ENCODE measurements around the gene SH3YL1. TPM values are rescaled to one million over a fixed set of nuclear protein-coding genes. Genes with fewer than 3 reads are reported as not detected.

SH3YL1 gene
- total RNA-seq, 3 donors from 2014 or later = 49.5 to 102 (median 92.3) TPM

DNA sequence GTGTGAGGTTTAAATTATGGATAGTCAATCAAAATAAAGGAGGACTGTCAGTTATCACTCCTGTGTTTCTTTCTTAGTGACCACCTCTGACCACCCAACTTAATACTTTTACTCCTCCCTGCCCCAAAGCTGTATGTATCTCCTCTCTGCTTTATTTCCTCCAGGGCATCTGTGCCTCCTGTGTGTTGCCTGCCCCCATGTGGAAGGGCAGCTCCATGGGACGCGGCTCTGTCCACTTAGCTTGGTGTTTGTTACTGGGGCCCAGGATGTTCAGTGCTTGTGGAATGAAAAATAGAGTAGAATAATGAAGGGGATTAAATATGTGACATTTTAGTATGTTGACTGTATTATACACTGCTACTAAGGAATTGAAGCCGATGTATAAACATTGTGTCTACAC is 10.7 kb upstream of the SH3YL1 start:
- ATAC-seq = no peak
- intact Hi-C loops (cut with DNase I, micrococcal nuclease) = no loop called here

DNA sequence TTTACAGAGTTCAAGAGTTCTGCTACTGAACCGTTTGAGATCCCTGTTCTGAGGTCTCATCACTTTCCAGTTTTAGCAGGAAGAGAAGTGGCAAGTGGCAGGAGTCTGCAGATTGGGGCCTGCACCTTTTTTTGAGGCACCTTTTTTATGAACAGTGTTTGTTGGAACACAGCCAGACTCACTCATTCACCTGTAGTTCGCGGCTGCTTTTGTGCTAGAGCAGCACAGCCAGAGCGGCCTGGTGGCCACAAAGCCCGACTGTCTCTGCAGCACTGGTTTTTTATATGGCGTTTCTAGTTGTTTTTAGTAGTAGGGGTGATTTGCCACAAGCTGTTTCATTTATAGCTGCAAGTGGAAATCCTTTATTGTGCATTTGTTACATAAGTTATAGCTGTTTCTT is 9.5 kb upstream of the SH3YL1 start:
- DNase-seq (peak in 1 of 3 donors; percentile 35), ATAC-seq (peak; percentile 49)
- peaks cover 6% of the 10 kb centered on the region for H3K4me1 ChIP-seq (ENCODE audit: low read depth)
- intact Hi-C loops (cut with DNase I, micrococcal nuclease) = no loop called here
- H3K4me3 ChIP-seq = no peak overlapping the region
- H3K36me3 ChIP-seq (ENCODE audit: low read depth) = no peaks in the 10 kb centered on the region
- no peak for TF ChIP-seq CTCF (IDR thresholded peaks at IDR 0.05)
- H3K9me3 ChIP-seq = no peaks in the 10 kb centered on the region

More for the DNA sequence above, 10.7 kb upstream of the SH3YL1 start:
- TF ChIP-seq CTCF (IDR thresholded peaks at IDR 0.05) = no peak
- H3K4me3 ChIP-seq = no peak overlapping the region
- no peaks in the 10 kb centered on the region for H3K36me3 ChIP-seq (ENCODE audit: low read depth)
- H3K4me1 ChIP-seq (ENCODE audit: low read depth) = peaks cover 4% of the 10 kb centered on the region
- DNase-seq = no peak
- no peaks in the 10 kb centered on the region for H3K9me3 ChIP-seq

DNA sequence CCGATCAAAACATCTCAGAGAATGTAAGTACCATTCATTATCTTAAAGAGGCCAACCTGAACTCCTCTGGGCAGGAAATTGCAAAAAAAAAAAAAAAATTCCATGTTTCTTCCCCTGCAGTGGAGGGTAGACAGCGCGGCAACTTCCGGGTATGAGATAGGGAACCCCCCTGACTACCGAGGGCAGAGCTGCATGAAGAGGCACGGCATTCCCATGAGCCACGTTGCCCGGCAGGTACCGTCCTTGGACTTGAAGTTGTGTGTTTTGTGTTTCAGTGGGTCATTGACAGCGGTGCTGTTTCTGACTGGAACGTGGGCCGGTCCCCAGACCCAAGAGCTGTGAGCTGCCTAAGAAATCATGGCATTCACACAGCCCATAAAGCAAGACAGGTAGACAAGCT is 8.1 kb upstream of the SH3YL1 start:
- H3K9me3 ChIP-seq = no peaks in the 10 kb centered on the region
- H3K4me3 ChIP-seq = no peak overlapping the region
- no peak for TF ChIP-seq CTCF (IDR thresholded peaks at IDR 0.05)
- DNase-seq (no peak), ATAC-seq (no peak)
- H3K36me3 ChIP-seq (ENCODE audit: low read depth) = no peaks in the 10 kb centered on the region
- intact Hi-C loops (cut with DNase I, micrococcal nuclease) = no loop called here
- peaks cover 6% of the 10 kb centered on the region for H3K4me1 ChIP-seq (ENCODE audit: low read depth)

- TF ChIP-seq CTCF (IDR thresholded peaks at IDR 0.05) = no peak
- no peak for DNase-seq
- Histone ChIP-seq H3K4me3 (no peak overlapping the region), H3K4me1 (ENCODE audit: low read depth) (peaks cover 13% of the 10 kb centered on the region), H3K36me3 (ENCODE audit: low read depth) (no peaks in the 10 kb centered on the region), H3K9me3 (no peaks in the 10 kb centered on the region)
- no peak for ATAC-seq
- intact Hi-C loops (cut with DNase I, micrococcal nuclease) = no loop called here
Measured at GRCh38 chr2:270861-271260, 7.0 kb upstream of the SH3YL1 start.

DNA sequence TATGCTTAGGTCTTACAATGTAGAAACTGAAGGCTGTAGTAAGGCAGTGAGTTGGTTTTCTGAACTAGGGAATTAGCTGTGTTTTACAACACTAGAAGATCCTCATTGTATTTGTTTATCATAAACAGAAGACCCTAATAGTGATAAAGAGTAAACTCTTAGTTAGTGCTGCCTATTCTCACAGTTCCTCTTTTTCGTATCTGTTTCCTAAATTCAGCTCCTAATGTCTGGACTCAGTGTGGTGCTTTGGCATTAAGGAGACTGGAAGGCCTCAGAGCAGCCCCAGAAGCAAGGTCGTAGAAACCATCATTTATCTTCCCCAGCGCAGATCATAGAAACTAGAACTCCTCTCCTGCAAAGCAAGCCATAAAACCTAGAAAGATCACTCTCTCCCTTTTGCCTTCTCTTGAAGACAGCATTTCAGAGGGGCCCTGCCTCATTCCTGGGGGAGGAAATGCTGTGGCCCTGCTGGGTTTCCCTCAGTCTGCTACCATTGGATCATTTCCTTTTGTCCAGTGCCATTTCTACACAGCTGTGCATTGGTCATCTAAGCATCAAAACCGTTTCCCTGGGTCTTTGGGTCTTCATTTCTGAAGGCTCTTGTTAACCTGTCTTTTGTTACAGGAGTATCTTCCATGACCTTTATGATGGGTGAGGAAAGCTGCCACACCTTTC is 5.7 kb upstream of the SH3YL1 start:
- H3K4me1 ChIP-seq (ENCODE audit: low read depth) = peaks cover 15% of the 10 kb centered on the region
- H3K4me3 ChIP-seq = no peak overlapping the region
- DNase-seq (no peak), ATAC-seq (no peak)
- no peaks in the 10 kb centered on the region for H3K36me3 ChIP-seq (ENCODE audit: low read depth)
- TF ChIP-seq CTCF (IDR thresholded peaks at IDR 0.05) = no peak
- no peaks in the 10 kb centered on the region for H3K9me3 ChIP-seq
- intact Hi-C loops (cut with DNase I, micrococcal nuclease) = no loop called here

DNA sequence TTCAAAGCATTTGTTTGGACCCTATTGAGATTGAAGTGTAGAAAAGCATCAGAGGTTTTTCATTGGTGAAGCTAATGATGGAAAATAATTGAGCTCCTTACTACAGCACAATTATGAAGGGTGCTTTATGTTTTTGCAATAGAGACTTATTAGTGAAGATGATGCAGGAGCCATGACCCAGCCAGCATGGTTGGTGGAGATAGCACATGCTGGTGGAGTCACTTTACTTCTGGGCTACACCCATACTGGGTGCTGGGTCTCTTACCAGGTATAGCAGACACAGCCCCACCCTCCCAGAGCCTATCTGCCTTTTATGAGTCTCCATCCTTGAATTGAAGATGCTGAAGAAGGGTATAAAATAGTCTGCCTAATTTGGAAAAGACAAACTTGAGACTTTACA is 4.5 kb upstream of the SH3YL1 start:
- DNase-seq (no peak), ATAC-seq (no peak)
- no peak for TF ChIP-seq CTCF (IDR thresholded peaks at IDR 0.05)

More for the DNA sequence above, 4.5 kb upstream of the SH3YL1 start:
- intact Hi-C loops (cut with DNase I, micrococcal nuclease) = no loop called here
- peaks cover 15% of the 10 kb centered on the region for H3K4me1 ChIP-seq (ENCODE audit: low read depth)
- no peaks in the 10 kb centered on the region for H3K36me3 ChIP-seq (ENCODE audit: low read depth)
- no peaks in the 10 kb centered on the region for H3K9me3 ChIP-seq
- no peak overlapping the region for H3K4me3 ChIP-seq
